Stimulated activated CD4-positive, alpha-beta T cell treated with anti-CD3 and anti-CD28 coated beads, Interleukin-15, amount 100 ng/mL, for 48 hours (primary cell): ENCODE data around the gene WIPF1.

ENCODE experiments used
- DNase-seq, 2 donors: peaks; one replicate each; pipeline ENCODE4 v3.0.0-alpha.2; 2020; ENCODE audit warnings: low read depth in 2 of 2

Gene WIPF1, protein sequence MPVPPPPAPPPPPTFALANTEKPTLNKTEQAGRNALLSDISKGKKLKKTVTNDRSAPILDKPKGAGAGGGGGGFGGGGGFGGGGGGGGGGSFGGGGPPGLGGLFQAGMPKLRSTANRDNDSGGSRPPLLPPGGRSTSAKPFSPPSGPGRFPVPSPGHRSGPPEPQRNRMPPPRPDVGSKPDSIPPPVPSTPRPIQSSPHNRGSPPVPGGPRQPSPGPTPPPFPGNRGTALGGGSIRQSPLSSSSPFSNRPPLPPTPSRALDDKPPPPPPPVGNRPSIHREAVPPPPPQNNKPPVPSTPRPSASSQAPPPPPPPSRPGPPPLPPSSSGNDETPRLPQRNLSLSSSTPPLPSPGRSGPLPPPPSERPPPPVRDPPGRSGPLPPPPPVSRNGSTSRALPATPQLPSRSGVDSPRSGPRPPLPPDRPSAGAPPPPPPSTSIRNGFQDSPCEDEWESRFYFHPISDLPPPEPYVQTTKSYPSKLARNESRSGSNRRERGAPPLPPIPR

DNA sequence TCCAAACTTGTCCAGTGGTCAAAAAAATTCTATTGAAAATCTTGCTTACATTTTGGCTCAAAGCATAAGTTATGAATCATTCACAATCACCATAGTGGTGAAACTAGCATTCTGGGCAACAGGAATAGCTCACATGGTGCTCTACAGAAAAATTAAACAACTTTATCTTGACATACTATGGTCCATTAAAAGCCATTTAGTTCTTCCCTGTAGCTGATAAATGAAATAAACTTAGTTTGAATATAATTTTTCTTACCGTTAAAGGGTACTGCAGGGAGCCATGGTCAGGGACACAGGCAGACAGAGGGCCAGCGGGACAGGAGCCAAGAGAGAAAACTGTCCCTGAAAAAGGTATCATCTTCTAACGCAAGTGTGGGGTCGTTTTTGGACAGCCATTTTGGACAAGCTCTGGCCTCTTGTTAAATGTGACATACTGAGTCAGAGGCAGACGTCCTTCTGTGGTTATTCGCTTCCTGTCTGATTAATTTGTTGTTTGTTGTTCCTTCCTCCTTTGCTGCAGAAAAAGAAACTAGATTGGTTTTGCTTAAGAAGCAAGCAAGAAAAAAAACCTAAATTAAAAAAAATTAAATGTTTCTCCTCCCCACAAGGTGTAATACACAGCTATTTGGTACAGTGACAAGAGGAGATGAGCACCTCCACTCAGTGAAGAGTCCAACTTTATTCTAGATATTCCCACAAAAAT is at the start of gene WIPF1:
Gene WIPF1 (minus strand): TSS at position 460 of the 703 bp plus-strand sequence. CDS start 12,231 bp downstream, outside the sequence.
- no peak for DNase-seq

DNA sequence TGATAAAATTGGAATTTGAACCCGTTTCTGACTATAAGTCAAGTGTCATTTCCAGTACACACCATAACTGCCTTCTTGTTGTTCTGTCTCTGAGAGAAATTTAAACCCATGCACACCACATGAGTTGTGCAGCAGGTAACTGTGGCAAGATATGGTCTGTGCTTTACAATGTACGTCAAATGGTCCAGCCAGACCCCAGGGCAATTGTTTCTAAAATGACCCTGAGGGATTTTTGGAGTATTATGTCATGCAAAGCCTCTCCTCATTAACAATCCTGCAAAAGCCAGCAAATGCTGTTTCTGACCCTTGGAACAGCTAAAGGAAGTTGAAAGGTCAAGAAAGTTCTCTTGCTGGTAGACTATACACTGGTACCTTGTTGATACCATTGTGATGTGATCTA is 47.7 kb upstream of the WIPF1 start:
- DNase-seq = no peak

DNA sequence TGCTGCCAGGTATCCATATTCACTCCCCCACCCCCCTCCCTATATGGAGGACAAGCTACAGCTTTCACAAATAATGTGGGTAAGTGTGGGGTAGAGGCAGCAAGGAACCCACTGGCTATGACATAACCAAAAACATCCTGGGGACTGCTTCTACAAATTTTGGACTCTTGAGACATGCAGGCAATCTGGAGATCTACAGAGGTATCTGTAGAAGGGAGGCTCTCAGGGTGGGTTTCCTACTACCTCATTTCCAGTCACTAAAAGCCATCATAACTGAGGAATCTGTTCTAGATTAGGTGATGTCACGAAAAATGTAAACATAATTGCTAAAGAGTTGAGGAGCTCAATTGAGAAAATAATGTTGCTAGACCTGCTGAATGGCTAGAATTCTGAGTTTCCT is 46.8 kb upstream of the WIPF1 start:
- DNase-seq = no peak

DNA sequence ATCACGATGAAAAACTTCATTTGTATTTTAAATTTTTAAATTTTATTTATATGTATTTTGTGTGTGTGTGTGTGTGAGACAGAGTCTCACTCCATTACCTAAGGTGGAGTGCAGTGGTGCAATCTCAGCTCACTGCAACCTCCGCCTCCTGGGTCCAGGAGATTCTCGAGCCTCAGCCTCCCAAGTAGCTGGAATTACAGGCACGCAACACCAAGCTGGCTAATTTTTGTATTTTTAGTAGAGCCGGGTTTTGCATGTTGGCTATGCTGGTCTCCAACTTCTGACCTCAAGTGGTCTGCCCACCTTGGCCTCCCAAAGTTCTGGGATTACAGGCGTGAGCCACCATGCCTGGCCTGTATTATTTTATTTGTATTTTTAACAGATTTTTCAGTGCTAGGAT is 45.8 kb upstream of the WIPF1 start:
- no peak for DNase-seq

DNA sequence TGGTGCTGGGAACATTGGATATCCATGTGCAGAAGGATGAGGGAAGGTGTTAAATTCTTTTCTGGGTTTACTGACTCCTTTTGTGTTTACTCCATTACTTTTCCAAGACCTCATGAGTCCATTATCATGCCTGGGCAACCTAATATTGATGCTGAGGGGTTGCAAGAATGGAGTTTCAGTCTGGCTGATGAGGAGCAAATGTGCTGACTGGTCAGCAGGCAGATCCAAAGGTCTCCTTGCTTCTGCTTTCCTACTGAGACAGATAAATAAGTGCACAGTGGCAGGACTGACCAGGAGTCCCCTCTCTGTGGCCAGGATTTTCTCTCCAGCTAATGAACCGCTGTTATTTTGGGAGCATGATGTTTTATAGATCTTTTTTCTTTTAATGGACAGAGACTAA is 43.6 kb upstream of the WIPF1 start:
- DNase-seq = no peak

DNA sequence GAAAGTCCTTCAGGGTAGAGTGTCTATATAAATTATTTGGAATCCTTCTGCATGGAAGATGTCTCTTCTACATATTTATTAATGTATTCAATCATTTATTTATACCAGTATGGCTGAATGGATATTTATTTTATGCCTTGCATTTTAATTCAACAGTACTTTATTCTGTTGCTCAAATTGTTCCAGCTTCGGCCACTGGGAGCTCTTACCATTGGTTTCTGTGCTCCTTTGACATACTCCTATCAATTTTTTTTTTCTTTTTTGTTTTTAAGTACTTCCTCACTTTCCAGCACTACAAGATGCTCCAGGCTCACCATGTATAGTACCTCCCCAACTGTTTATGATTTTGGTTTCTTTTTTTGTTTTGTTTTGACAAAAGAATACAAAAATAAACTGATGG is 39.4 kb upstream of the WIPF1 start:
- no peak for DNase-seq

DNA sequence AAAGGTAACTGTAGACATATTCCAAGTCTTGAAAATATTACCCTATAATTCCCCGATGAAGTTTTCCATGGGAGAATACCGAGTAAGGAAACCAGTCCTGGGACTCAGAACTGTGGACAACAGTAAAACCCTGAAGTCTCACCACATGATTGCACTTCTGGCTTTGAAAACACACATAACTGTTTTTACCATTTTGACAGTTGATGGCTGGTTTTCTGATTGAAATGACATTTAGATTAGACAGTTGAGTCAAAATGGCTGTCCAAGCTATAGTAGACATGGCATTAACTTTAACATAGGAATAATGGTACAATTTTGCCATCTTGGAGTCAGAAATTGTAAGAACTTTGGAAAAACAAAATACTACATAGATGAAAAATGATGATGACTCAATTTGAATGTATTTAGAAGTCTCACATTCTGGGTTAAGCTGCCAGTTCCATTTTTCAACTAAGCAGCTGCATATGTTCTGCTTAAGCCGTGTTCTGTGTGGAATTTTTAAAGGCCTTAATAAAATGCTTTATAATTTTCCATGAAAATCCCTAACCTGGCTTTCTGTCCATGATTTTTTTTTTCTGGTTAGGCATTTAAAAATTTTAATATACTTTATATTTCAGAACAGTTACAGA is 38.3 kb upstream of the WIPF1 start:
- no peak for DNase-seq

DNA sequence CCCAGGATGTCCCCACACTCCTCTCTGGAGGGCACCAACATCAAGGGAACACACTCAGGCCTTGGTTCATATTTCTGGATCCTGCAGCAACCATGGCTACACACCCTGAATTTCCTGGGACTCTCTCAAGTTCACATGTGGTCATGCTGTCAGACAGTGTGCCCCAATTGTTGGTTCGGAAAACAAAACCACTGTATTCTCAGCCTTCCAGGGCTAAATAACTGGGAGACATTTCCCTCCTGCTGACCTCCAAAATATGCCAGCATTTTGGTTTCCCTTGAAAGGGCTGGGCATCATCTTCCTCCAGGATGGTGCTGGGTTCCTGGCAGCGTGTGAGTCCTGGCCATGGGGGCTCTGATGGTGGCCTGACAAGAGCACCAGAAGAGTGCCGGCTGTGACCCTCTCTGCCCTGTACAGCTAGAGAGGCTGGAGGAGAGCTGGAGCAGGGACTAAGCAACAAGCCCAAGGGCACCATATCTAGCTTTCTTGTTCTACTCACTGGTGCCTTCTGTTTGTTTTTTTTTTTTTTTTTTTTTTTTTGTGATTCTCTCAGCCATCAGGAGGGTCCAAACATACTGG is 37.5 kb upstream of the WIPF1 start:
- no peak for DNase-seq

DNA sequence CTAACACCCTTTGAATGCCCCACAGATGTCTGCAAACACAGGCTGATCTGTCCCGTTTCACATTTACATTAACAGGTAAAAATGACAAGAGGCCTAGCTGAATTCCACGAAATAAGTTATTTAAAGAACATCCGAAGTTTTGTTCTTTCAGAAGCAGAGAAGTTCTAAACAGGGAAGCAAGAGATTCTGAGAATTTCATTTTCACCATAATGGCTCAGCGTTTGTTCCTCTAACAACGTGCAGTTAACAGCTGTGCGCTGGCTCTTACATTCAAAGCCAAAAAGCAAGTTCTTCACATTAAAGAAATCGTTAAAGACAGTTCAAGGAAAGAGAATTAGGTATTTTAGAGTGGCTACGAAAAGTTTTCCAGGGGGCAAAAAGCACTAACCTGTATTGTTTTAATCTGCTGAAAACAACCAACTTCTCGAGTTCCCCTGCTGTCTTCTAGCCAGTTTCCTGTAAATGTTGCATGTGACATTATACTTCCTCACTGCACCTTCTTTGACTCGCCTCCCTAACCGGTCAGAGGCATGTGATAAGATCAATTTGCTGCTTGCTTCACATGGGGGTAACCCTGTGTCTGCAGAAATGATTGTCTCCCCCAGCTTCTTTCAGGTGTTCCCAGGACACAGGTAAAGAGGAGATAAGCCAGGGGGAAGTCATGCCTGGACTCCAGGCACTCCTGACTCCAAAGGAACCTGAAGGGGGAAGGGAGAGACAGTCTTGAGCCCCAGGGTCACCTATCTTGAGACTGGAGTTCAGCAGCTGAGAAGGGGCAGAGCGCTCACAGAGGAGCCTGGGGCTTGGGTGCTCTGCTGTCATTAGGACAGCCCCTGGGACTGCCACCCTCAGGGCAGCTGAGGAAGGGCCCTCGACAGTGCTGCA is 36.8 kb upstream of the WIPF1 start:
- DNase-seq = peak in 1 of 2 donors; percentile 35

DNA sequence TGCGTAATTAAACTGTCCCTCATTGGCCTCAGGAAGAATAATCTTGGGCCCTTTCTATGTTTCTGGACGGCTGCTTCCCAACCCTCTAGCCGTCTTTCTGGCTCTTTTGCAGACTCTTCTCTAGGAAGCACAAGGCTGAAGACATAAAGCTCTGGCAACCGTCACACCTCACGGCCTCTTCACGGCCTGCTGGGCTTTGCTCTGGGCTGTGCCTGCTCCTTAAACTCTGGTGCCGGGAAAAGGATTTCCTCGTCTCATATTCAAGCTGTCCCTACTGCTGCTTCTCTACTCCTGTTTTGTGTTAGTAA is 36.0 kb upstream of the WIPF1 start:
- no peak for DNase-seq

DNA sequence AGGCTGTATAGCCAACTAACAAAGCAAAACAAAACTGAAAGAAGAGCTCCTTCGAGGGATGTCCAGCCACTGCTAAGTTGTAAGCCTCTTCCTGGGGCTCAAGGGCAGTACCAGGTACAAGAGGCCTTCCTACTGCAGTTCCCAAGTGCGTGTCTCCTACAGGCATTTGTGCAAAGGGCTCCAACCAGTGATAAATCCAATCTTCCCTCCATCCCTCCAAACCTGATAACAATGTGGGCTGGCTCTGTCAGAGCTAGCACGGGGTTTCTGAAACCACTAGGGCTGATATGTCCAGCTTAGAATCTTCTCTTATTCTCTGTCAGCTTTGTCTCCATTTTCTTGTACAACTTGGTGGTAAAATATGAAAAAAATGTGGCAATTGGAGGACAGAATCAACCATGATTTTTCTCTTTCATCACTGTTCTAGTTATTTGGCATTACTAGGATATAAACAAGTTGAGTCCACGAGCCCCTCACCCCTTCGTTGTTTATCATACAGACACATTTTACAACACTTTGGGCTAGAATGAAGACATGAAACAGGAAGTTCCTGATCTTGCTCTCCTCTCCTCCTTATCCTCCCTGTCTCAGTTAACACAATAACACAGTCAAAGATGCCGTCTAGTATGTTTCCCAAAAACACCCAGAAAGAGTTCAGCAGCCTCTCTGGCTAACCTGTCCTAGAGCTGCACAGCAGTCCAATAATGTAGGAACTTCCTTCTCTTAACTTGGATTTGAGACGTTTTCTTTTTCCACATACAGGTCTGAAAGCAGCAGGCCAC is 35.4 kb upstream of the WIPF1 start:
- DNase-seq = no peak

DNA sequence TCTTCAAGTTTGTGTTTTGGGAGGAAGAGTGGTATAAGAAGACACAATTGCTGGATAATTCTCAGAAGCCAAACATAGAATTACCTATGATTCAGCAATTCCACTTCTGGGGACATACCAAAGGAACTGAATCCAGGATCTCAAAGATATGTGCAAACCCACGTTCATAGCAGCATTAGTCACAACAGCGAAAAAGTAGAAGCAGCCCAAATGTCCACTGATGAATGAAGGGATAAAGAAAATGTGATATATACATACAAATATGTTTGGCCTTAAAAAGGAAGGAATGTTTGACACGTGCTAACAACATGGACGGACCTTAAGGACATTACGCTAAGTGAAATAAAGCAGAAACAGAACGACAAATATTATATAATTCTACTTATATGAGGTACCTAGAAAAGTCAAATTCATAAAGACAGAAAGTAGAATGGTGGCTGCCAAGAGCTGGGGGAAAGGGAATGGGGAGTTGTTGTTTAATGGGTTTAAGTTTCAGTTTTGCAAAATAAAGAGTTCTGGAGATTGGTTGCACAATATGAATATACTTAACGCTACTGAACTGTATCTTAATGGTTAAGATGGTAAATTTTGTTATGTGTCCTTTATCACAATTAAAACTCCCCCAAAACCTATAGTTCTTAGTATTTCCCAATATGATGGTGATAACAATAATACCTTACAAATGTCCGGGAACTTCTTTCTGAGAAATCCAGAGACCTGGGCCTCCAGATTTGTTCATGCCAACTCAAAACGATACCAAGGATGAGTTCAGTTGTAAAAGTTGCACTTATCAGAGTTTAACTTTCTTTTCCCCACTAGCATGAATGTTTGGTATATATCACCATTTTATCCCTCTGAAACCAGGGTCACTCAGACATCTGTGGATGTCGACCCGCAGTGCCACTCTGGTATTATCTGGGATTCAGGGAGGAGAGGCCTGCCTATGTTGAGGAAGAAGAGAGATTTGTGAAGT is 33.7 kb upstream of the WIPF1 start:
- DNase-seq = no peak

DNA sequence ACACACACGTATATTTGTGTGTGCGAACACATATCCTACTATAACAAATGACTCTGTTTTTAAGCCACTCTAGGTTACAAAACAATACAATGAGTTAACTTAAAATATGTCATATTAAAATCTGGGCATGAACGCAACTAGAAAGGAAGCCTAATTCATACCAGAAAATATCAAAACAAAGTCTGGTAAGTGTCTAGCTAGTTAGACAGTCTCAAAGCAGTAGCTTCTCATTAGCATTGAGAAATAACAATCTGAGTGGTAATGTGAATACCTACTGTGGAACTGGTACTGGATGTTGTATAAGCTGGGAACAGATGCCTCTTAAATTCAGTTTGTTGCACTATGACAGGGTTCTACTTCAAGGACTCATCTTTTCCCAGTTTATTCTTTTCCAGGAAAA is 32.5 kb upstream of the WIPF1 start:
- no peak for DNase-seq

DNA sequence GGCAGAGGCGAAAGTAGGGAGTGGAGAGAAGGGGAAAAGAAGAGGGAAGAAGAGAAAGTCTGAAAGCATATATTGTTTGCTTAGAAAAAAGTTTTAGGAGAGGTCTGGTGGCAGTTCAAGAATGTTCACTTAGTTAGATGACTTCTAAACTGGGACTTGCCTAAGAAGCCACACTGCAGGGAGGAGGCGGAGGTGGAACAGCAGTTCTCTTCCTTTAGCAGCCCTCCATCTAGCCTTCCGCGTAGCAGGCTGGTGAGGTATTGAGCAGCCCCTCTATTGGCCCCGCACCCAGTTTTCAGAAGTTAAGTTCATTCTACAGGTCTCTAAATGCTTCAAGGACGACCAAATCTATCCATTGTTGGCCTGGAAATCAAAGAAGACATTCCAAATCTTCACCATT is 31.9 kb upstream of the WIPF1 start:
- DNase-seq = no peak

DNA sequence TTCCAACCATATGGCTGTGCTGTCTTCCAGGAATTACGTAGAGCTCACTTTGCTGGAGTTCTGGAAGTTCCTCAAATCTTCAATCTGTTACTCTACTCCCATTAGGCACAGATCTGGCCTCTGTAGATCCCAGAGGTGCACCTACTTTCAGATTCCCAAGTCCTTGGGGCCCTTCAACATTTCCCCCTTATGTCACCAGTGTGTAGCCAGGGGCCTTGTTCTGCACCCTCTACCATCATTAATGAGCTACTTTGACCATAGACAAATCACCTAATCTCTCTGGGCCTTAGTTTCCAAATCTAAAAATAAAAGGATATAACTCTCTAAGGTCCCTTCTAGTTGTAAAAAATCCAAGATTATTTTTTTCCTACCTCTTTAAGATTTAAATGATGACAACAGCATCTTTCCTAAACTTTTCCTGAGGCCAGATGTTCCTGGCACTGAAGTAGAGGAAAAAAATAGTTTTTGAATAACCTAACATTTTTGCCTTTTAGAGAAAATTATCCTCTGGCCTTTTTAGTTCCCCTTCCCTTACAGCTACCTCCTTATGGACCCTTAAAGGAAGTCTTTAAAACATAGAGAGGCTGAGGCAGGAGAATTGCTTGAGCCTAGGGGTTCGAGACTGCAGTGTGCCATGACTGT is 31.0 kb upstream of the WIPF1 start:
- no peak for DNase-seq

DNA sequence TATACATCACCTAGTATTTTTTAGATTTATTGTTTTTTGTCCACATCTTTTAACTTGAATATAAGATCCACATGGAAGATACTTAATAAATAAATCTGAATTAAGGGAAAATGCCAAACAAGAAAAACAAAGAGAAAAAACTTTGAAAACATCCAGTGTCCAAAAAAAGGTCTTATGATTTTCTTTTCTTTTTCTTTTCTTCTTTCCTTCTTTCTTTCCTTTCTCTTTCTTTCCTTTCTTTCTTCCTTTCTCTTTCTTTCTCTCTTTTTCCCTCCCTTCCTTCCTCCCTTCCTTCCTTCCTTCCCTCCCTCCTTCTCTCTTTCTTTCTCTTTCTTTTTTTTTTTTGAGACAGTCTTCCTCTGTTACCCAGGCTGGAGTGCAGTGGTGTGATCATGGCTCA is 29.6 kb upstream of the WIPF1 start:
- no peak for DNase-seq

DNA sequence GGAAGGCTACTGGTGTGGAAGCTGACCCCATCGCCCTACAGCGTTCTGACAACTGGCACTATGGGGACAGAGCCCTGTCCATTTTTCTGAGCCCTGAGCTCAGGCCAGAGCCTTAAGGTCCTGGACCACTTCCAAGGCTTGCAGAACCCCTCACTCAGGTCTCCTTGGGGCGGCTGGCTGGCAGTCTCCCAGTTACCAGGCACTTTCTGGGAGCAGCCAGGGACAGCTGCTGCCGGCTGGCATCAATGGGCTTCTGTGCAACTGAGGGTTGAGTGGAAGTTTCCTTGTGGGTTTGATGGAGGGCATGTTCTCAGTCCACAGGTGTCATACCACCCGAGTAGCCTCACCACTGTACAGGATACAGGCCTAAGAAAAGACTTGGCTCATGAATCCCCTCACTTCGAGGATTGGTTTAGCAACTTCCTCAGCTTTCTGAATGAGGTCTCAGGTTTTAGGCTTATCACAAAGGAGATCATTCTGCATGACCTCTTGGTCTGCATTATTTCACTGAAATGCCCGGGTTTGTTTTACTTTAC is 27.4 kb upstream of the WIPF1 start:
- DNase-seq = no peak

DNA sequence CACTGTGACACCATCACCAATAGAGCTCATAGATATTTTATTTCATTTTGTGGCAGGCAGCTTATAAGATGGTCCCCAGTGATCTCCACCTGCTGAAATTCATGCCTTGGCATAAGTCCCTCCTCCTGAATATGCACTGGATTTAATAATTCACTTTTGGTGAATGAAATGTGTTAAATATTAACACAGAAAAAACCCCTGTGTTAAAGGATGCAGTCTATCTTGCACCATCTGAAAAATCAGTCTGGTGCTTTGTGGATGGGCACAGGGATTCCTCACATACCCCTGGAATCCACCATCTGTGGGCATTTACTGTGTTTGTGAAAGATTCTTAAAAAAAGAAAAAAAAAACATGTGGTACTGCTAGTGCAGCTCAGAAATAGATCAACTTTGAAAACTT is 26.1 kb upstream of the WIPF1 start:
- DNase-seq = no peak
